Measurements from ENCODE around the gene BMP8A. TPM values are rescaled to one million over a fixed set of nuclear protein-coding genes. Genes with fewer than 3 reads are reported as not detected.
A peak's percentile ranks its signal among the peaks of the same experiment; 100 is the strongest.
"Not testable (repeated sequence)": the region's sequence is repeated elsewhere in the genome, so short reads cannot be mapped to it uniquely, and the experiment has no call there.

The BMP8A gene
- total RNA-seq, 1 experiment from 2014 or later = 0.11 TPM

- TF ChIP-seq CTCF (conservative IDR thresholded peaks at IDR 0.05; ENCODE audit: low read depth, low read length) = no peak
- TF ChIP-seq EZH2phosphoT487 (IDR thresholded peaks at IDR 0.05; ENCODE audit: borderline replicate concordance, low read length) = no peak
- TF ChIP-seq EZH2 (IDR thresholded peaks at IDR 0.05; ENCODE audit: low read length, unreplicated experiment) = no peak
- no peak for ATAC-seq
- H3K9ac ChIP-seq (ENCODE audit: low read length) = no peak overlapping the region
- H3K9me2 ChIP-seq (replicated peaks; ENCODE audit: low read length) = no peaks in the 10 kb centered on the region
- CTCF ChIA-PET = no interaction called here
- H3K4me2 ChIP-seq (ENCODE audit: low read length) = no peak overlapping the region
- no peaks in the 10 kb centered on the region for H3K36me3 ChIP-seq (ENCODE audit: low read depth, low read length)
- no peak overlapping the region for H3K4me3 ChIP-seq (ENCODE audit: low read length)
- no peaks in the 10 kb centered on the region for H3K9me3 ChIP-seq (ENCODE audit: low read length)
- DNase-seq = no peak
- H3K27me3 ChIP-seq (ENCODE audit: low read length) = no peaks in the 10 kb centered on the region
- no peaks in the 10 kb centered on the region for H3F3A ChIP-seq (ENCODE audit: low read length, unreplicated experiment)
- no TSS peak for BruUV-seq (replicated peaks)
- no peak overlapping the region for H2AFZ ChIP-seq (ENCODE audit: low read length)
- H3K27ac ChIP-seq (ENCODE audit: low read length) = no peak overlapping the region
- H4K20me1 ChIP-seq (ENCODE audit: low read length) = no peaks in the 10 kb centered on the region
- intact Hi-C loops (cut with micrococcal nuclease) = no loop called here
- peaks cover 5% of the 10 kb centered on the region; the same call in 1 of the 2 replicates for H3K4me1 ChIP-seq (ENCODE audit: insufficient read depth, low read length)
- POLR2A ChIA-PET (ENCODE audit: unreplicated experiment) = interaction anchor here (0.6 kb wide), 1 partner anchor 91 kb away, joined by 4 read pairs; no protein-coding TSS in a partner anchor
- H3K79me2 ChIP-seq (ENCODE audit: low read length) = no peaks in the 10 kb centered on the region
These were observed 8.2 kb downstream of the BMP8A start for GRCh38 chr1:39499668-39500067.

GRCh38 chr1:39500862-39501389 lies 9.5 kb downstream of the BMP8A start:
- no peak overlapping the region for H3K9ac ChIP-seq (ENCODE audit: low read length)
- H3K9me2 ChIP-seq (replicated peaks; ENCODE audit: low read length) = no peaks in the 10 kb centered on the region
- no peaks in the 10 kb centered on the region for H3K79me2 ChIP-seq (ENCODE audit: low read length)
- H3K4me1 ChIP-seq (ENCODE audit: insufficient read depth, low read length) = peaks cover 5% of the 10 kb centered on the region; the same call in 1 of the 2 replicates
- H4K20me1 ChIP-seq (ENCODE audit: low read length) = no peaks in the 10 kb centered on the region
- H3K9me3 ChIP-seq (ENCODE audit: low read length) = no peaks in the 10 kb centered on the region
- H3K4me3 ChIP-seq (ENCODE audit: low read length) = no peak overlapping the region
- no peaks in the 10 kb centered on the region for H3K27me3 ChIP-seq (ENCODE audit: low read length)
- H3K36me3 ChIP-seq (ENCODE audit: low read depth, low read length) = no peaks in the 10 kb centered on the region
- no TSS peak for BruUV-seq (replicated peaks)
- ATAC-seq = peak; percentile 61
- no peaks in the 10 kb centered on the region for H3F3A ChIP-seq (ENCODE audit: low read length, unreplicated experiment)
- intact Hi-C loops (cut with micrococcal nuclease) = no loop called here
- no peak overlapping the region for H2AFZ ChIP-seq (ENCODE audit: low read length)
- H3K27ac ChIP-seq (ENCODE audit: low read length) = no peak overlapping the region
- ChIA-PET CTCF (no interaction called here), POLR2A (ENCODE audit: unreplicated experiment) (interaction anchor here (0.6 kb wide), 1 partner anchor 40 kb away, joined by 22 read pairs; no protein-coding TSS in a partner anchor)
- H3K4me2 ChIP-seq (ENCODE audit: low read length) = 0 out of 2 replicates have a peak overlapping the region, but pooled peaks have one; percentile 5
- peak; percentile 64 for DNase-seq
- TF ChIP-seq EZH2 (IDR thresholded peaks at IDR 0.05; ENCODE audit: low read length, unreplicated experiment) (no peak), CTCF (conservative IDR thresholded peaks at IDR 0.05; ENCODE audit: low read depth, low read length) (no peak), EZH2phosphoT487 (IDR thresholded peaks at IDR 0.05; ENCODE audit: borderline replicate concordance, low read length) (no peak)

GRCh38 chr1:39501666-39502065 lies 10.2 kb downstream of the BMP8A start:
- H3K79me2 ChIP-seq (ENCODE audit: low read length) = no peaks in the 10 kb centered on the region
- no peaks in the 10 kb centered on the region for H3K9me2 ChIP-seq (replicated peaks; ENCODE audit: low read length)
- H3K4me2 ChIP-seq (ENCODE audit: low read length) = no peak overlapping the region
- no peak overlapping the region for H3K9ac ChIP-seq (ENCODE audit: low read length)
- no peaks in the 10 kb centered on the region for H3F3A ChIP-seq (ENCODE audit: low read length, unreplicated experiment)
- CTCF ChIA-PET = no interaction called here
- H3K27me3 ChIP-seq (ENCODE audit: low read length) = no peaks in the 10 kb centered on the region
- no peak overlapping the region for H3K27ac ChIP-seq (ENCODE audit: low read length)
- H3K4me1 ChIP-seq (ENCODE audit: insufficient read depth, low read length) = peaks cover 5% of the 10 kb centered on the region; the same call in 1 of the 2 replicates
- no peak overlapping the region for H3K4me3 ChIP-seq (ENCODE audit: low read length)
- TF ChIP-seq CTCF (conservative IDR thresholded peaks at IDR 0.05; ENCODE audit: low read depth, low read length) = no peak
- no peak for TF ChIP-seq EZH2 (IDR thresholded peaks at IDR 0.05; ENCODE audit: low read length, unreplicated experiment)
- TF ChIP-seq EZH2phosphoT487 (IDR thresholded peaks at IDR 0.05; ENCODE audit: borderline replicate concordance, low read length) = no peak
- POLR2A ChIA-PET (ENCODE audit: unreplicated experiment) = no interaction called here
- ATAC-seq = peak; percentile 57
- intact Hi-C loops (cut with micrococcal nuclease) = no loop called here
- H3K36me3 ChIP-seq (ENCODE audit: low read depth, low read length) = no peaks in the 10 kb centered on the region
- no peaks in the 10 kb centered on the region for H3K9me3 ChIP-seq (ENCODE audit: low read length)
- no peaks in the 10 kb centered on the region for H4K20me1 ChIP-seq (ENCODE audit: low read length)
- BruUV-seq (replicated peaks) = no TSS peak
- no peak overlapping the region for H2AFZ ChIP-seq (ENCODE audit: low read length)
- peak; percentile 43 for DNase-seq

GRCh38 chr1:39504436-39504835 lies 13.0 kb downstream of the BMP8A start:
- CTCF ChIA-PET; H3K36me3 ChIP-seq (ENCODE audit: low read depth, low read length); ATAC-seq: not testable (repeated sequence)

More at GRCh38 chr1:39504436-39504835, 13.0 kb downstream of the BMP8A start:
- H3K27ac ChIP-seq (ENCODE audit: low read length); H3K4me3 ChIP-seq (ENCODE audit: low read length); H3K9ac ChIP-seq (ENCODE audit: low read length); POLR2A ChIA-PET (ENCODE audit: unreplicated experiment); DNase-seq; H3K27me3 ChIP-seq (ENCODE audit: low read length); BruUV-seq (replicated peaks); H3K9me2 ChIP-seq (replicated peaks; ENCODE audit: low read length); intact Hi-C loops (cut with micrococcal nuclease); H3K4me2 ChIP-seq (ENCODE audit: low read length); H3K9me3 ChIP-seq (ENCODE audit: low read length); H3K79me2 ChIP-seq (ENCODE audit: low read length); H2AFZ ChIP-seq (ENCODE audit: low read length); H3K4me1 ChIP-seq (ENCODE audit: insufficient read depth, low read length); H4K20me1 ChIP-seq (ENCODE audit: low read length); H3F3A ChIP-seq (ENCODE audit: low read length, unreplicated experiment): not testable (repeated sequence)

All from PC-3 (cell line).